Thyroid gland (tissue), 4 donors: ENCODE results near the gene XYLB.

Experiments used
- CTCF ChIP-seq, 6 experiments: fragments of 200-600 bp in 3 of 6; fragments of 450-650 bp in 3 of 6; sonication (generic) in 3 of 6; IDR thresholded peaks; one replicate each; pipeline ENCODE4 v1.5.1; 2016 to 2019; ENCODE audit warnings: antibody characterized with exemption in 6 of 6, mild to moderate bottlenecking in 2 of 6, inconsistent platforms in 1 of 6, moderate library complexity in 1 of 6
- POLR2A ChIP-seq, 2 donors: fragments of 450-650 bp; IDR thresholded peaks; one replicate each; pipeline ENCODE4 v1.6.1; 2017; ENCODE audit warnings: antibody characterized with exemption in 2 of 2, mild to moderate bottlenecking in 2 of 2, moderate library complexity in 1 of 2

GRCh38 chr3:38371541-38372213 is 25.1 kb downstream of the XYLB start:
- TF ChIP-seq POLR2A (IDR thresholded peaks at IDR 0.05) (no peak), CTCF (IDR thresholded peaks at IDR 0.05) (no peak)
